AG20443 (cell line): ENCODE measurements around the gene FAM110D.

Experiments used
- DNase-seq: peaks from one replicate; pipeline ENCODE4 v3.0.0; 2012; ENCODE audit warnings: low spot score, mixed read lengths

FAM110D gene

DNA sequence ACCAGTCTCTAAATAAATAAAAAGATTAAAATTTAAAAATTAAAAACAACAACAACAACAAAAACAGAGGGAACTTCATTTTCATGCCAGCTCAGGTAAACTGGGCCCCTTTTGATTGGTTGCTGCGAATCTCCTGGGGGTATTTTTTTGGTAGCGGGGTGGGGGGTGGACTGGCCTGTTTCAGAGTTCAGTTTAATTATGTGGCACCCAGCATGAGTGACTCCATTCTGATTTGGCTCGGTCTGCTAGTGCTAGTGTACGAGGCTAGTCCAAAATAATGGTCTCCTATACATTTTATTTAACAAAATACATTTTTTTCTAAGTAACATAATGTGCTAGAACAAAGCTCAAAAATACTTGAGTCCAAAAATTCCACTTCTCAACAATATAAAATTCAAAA, 29.1 kb upstream of the FAM110D start:
- no peak for DNase-seq

GRCh38 chr1:26130695-26131094, 28.2 kb upstream of the FAM110D start:
- DNase-seq, result no peak

DNA sequence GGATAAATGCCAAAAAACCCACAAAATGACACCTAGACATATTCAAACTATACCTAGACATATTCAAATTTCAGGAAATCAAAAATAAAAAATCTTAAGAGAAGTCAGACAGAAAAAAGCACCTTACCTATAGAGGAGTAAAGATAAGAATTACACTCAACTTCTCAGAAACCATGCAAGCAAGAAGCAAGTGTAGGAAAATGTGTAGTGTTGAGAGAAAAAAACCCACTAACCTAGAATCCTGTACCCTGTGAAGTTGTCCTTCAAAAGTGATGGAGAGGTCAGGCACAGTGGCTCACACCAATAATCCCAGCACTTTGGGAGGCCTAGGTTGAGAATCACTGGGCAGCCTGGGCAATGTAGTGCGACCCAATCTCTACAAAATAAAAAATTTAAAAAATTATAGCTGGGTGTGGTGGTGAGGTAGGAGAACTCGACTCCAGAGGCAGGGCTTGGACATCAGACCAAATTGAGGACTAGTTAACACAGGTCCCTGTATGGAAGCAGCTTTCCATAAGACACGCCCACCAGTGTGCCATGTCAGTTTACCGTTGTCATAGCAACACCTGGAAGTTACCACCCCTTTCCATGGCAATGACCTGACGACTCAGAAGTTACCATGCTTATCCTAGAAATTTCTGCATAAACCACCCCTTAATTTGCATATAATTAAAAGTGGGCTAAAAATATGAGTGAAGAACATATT, 26.6 kb upstream of the FAM110D start:
- DNase-seq, result no peak

DNA sequence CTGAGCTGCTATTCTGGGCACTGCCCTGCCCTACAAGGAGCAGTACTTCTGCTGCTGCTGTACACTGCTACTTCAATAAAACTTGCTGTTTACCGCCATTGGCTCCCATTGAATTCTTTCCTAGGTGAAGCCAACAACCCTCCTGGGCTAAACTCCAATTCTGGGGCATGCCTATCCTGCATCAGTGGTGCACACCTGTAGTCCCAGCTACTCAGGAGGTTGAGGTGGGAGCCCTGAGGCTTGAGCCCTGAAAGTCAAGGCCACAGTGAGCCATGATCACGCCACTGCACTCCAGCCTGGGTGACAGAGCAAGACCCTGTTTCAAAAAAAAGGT, 26.1 kb upstream of the FAM110D start:
- DNase-seq, result no peak

DNA sequence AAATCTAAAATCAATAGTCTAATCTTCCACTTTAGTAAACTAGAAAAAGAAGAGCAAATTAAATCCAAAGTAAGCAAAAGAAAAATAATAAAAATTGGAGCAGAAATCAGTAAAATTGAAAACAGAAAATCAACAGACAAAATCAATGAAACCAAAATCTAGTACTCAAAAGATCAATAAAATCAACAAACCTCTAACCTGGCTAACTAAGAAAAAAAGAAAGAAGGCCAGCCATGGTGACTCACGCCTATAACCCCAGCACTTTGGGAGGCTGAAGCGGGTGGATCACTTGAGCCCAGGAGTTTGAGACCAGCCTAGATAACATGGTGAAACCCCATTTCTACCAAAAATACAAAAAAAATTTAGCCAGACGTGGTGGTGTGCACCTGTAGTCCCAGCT, 24.4 kb upstream of the FAM110D start:
- no peak for DNase-seq

DNA sequence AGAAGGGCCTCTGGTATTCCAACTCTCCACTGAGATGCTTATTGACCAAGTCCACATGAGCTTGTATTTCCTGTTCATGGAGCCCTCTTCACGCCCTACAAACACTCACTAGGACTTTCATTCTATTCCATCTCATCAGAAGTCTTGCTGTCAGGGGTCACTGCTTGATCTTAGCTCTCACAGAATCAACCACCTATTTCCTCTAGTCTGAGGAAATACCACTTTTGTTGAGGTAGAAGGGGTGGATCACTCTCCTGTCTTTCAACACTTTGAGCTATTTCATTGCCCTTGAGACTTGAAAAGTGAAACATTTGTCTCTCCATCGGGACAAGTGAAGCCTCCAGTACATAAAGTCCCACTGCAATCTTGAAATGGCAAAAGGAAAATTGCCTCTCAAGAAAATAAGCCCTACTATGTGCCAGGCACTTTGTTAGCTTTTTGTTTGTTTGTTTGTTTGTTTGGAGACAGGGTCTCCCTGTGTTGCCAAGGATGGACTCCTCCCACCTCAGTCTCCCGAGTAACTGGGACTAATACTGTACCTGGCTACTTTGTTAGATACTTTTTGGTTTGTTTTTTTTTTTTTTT, 19.8 kb upstream of the FAM110D start:
- DNase-seq, result no peak

DNA sequence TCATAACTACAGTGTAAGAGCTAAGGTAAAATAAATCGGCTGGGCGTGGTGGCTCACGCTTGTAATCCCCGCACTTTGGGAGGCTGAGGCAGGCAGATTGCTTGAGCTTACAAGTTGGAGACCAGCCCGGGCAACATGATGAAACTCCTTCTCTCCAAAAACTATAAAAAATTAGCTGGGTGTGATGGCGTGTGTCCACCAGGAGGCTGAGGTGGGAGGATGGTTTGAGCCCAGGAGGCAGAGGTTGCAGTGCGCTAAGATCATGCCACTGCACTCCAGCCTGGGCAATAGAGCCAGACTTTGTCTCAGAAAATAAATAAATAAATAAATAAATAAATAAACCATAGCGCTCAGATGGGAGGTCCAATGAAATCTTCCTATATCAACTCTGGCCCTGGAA, 16.7 kb upstream of the FAM110D start:
- DNase-seq, result no peak

- DNase-seq, result peak; percentile 83
Observed at GRCh38 chr1:26145041-26145959, 13.6 kb upstream of the FAM110D start.

- no peak for DNase-seq
Observed at GRCh38 chr1:26145960-26146294, 13.0 kb upstream of the FAM110D start.

DNA sequence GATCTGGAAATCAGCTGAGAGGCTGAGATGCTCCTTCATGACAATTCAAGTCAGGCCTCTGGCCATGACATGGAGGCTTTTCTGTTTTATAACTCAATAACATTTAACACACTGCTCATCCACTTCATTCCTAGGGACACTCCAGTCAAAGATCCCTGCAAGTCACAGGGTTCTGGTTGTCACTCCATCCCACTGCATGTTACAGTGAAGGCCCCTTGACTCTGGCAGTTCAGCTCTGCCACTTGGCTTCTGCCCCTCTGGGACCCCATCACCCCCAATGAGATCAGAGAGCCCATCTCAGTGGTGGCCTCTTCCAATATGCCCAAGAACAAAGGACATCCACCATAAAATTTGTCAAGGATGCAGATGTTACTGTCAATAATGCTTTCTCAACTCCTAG, 10.0 kb upstream of the FAM110D start:
- DNase-seq, result no peak

- DNase-seq, result no peak
Observed at GRCh38 chr1:26153966-26154532, 4.8 kb upstream of the FAM110D start.

- DNase-seq, result no peak
Observed at GRCh38 chr1:26154750-26155149, 4.1 kb upstream of the FAM110D start.

DNA sequence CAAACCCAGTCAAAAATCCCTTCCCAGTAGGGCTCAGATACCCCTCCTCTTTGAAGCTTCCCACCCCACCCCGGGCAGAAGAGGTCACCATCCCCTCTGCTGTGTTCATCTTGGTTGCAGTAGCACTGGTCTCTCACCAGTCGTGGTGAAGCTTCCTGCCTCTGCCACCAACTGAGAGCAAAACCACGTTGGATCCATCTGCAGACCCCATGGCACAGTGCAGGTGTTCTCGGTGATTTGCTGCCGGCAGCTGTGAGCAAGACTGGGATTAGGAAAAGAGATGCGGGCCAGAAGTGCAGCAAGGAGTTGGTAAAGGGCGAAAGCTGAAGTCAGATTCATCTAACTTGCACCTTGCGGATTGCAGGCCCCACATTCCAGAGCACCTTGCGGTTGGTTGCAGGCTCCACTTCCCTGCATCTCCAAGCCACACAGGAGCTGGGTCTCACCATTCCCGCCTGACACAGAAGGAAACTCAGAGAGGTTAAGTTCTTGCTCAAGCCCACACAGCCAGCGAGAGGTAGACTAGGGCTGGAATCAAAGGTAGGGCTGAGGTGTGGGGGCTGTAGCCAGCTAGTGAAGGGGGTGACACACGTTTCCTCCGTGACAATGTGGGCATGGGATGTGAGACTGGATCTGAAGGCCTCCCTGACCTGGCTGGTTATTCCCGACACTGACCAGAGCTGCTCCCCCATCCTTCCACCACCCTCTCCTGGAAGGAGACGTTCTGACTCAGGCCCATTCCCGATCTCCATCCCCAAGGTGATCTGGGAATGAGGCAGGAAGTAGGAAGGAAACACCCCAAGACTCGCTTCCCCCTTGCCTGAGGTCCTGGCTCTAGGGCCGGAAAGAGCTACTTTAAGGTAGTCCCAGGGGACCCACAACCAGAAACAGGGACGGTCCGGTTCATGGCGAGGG, 3.3 kb upstream of the FAM110D start:
- DNase-seq, result no peak

- no peak for DNase-seq
Observed at GRCh38 chr1:26156285-26157038, 2.4 kb upstream of the FAM110D start.

- no peak for DNase-seq
Observed at GRCh38 chr1:26158271-26158907, 490 bp upstream of the FAM110D start.

DNA sequence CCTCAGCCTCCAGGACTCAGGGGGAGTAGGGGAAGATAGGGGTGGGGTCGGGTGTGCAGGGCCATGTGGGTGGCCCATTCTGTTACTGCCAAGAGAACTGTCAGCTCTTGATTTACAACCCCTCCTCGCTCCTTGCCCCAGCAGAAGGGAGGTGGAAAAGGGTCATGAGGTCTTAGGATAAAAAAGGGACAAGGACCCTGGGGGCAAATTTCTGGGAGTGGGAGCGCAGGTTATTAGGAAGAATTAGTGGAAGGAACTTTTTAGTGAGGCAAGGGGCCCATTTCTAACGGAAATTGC, 812 bp downstream of the FAM110D start:
- DNase-seq, result no peak

DNA sequence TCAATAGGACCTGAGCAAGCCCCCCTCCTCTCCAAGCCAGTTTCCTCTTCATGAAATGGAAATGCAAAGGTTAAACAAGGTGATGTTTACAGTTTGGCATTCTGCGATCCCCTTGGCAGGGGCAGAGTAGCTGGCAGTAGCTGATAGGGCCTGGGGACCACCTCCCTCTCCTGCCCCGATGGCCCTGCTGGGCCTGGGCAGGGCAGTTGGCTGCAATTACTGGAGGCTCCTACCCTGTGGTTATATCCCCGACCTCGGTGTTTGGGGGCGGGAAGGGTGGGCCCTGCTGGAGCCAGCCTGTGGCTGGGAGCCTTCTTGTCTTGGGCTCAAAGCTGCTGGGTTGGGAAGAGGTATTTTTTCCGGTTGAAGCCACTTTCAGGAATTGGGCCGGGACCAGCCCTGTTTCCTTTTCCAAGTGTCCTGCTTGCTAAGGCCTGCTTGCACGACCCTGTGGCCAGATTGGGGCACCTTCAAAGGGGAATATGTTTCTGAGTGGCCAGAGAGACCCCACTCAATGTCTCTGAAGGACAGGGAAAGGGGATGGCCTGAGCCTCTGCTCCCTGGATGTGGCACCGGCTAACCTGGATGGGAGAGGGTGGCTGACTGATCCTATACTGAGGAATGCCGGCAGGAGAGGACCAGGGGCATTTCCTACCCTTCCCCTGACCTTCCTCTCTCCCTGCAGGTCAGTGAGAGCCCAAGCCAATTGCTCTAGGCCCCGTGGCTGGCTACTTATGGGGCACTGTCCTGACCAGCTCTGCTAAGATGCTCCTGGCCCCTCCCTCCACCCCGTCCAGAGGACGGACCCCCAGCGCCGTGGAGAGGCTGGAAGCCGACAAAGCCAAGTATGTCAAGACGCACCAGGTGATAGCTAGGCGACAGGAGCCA, 1.9 kb downstream of the FAM110D start:
- no peak for DNase-seq

- peak; percentile 78 for DNase-seq
Observed at GRCh38 chr1:26161415-26162219, 2.7 kb downstream of the FAM110D start.

DNA sequence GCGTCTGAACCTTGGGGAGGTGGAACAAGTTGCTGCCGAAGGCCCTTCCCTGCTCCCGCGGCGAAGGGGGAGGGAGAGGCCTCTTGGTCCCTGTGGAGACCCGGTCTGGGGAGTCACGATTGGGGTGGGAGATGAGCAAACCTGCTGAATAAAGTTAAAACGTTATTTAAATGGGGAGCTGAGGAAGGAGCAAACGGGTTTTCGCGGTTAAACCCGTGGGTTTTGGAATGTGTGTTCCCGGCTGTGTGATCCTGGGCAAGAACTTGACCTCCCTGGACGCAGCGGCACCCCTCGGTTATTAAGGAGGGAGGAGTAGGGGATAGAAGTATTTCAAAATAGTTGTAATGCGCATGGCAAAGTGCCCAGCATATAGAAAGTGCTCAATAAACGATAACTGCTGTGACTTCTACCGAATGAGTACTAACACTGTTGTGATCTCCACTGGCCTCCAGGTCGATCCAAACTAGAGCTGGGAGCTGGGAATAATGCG, 3.4 kb downstream of the FAM110D start:
- no peak for DNase-seq
